Measurements from ENCODE around the gene INPP4B. TPM values are rescaled to one million over a fixed set of nuclear protein-coding genes. Genes with fewer than 3 reads are reported as not detected.

Gene INPP4B
- total RNA-seq, 1 donor from 2014 or later, result 10.9 TPM

DNA sequence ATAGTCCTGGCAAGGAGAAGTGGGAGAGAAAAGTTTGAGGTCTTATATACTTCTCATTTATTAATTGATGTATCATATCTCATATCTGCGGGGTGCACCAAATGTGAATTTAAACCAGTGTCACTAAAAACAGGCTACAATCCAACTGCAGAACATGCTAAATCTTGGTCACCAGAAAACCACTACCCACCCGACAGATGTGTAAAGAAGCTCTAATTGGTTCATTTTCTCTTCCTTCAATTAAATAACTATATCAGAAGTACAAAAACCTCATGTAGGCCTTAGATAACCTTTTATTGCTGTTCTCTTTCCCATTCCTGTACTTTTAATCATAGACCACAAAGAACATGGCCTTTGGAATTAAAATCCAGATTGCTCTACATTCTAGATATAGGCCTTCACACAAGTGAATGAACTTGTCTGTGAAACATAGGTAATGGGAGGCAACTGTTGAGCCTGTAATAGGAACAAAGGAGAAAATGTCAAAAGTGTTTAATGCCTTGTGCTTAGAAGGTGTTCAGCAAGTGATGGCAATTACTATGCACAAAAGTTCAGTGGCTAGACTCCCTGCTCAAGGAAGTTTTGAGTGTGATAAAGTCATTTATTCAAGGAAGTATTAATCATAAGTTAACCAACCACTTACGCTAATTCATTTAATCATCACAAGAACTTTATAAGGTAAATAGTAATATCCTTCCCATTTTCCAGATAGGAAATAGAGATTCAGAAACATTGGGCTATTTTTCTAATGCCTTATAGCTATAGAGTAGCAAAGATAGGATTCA is 425.6 kb downstream of the INPP4B start:
- DNase-seq (ENCODE audit: low read depth), result no peak
- H3K36me3 ChIP-seq (ENCODE audit: control insufficient read depth, insufficient read depth, low read length), result no peaks in the 10 kb centered on the region
- TF ChIP-seq, protein P1, sequence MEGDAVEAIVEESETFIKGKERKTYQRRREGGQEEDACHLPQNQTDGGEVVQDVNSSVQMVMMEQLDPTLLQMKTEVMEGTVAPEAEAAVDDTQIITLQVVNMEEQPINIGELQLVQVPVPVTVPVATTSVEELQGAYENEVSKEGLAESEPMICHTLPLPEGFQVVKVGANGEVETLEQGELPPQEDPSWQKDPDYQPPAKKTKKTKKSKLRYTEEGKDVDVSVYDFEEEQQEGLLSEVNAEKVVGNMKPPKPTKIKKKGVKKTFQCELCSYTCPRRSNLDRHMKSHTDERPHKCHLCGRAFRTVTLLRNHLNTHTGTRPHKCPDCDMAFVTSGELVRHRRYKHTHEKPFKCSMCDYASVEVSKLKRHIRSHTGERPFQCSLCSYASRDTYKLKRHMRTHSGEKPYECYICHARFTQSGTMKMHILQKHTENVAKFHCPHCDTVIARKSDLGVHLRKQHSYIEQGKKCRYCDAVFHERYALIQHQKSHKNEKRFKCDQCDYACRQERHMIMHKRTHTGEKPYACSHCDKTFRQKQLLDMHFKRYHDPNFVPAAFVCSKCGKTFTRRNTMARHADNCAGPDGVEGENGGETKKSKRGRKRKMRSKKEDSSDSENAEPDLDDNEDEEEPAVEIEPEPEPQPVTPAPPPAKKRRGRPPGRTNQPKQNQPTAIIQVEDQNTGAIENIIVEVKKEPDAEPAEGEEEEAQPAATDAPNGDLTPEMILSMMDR (IDR thresholded peaks at IDR 0.05; ENCODE audit: insufficient read depth, low read length, poor library complexity, severe bottlenecking), result no peak
- no peak overlapping the region for H3K4me3 ChIP-seq (ENCODE audit: low read depth, low read length)
- H3K27me3 ChIP-seq (ENCODE audit: control insufficient read depth, insufficient read depth, low read length), result no peaks in the 10 kb centered on the region

DNA sequence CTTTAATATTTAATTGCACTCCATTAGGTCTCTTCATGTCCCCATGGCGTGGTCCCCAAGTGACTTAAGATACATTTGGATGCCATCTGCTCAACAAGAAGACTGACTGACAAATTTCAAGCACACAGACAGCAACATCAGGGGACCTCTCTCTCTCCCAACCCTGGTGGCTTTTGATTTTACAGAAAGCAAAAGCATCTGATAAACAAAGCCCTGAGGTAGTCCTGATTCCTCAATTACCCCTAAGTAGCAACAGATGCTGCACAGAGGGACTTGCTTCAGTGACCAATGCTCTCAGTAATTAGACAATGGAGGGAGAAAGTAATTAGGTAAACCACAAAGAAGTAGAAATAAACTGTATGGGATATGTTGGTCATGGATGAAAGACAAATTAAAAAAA is 426.4 kb downstream of the INPP4B start:
- DNase-seq (ENCODE audit: low read depth), result no peak
- Histone ChIP-seq H3K4me3 (ENCODE audit: low read depth, low read length) (no peak overlapping the region), H3K27me3 (ENCODE audit: control insufficient read depth, insufficient read depth, low read length) (no peaks in the 10 kb centered on the region), H3K36me3 (ENCODE audit: control insufficient read depth, insufficient read depth, low read length) (no peaks in the 10 kb centered on the region)
- TF ChIP-seq, protein P1 (IDR thresholded peaks at IDR 0.05; ENCODE audit: insufficient read depth, low read length, poor library complexity, severe bottlenecking), result no peak

DNA sequence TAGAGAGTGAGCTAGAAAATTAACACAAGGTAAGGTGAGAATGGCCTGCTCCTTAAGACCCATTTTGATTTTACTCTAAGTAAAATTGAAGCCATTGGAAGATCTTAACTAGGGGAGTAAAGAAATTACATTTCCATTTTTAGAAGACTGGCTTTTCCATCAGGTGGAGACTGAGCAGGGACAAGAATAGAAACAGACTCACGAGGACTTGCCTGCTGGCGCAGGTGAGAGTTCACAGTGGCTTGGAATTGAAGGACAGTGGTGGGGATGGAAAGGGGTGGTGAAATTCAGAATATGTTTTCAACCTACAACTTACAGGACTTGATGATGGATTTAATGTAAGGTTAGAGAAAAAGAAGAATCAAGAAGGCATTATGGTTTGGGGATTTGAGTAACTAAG is 427.4 kb downstream of the INPP4B start:
- Histone ChIP-seq H3K4me3 (ENCODE audit: low read depth, low read length) (no peak overlapping the region), H3K36me3 (ENCODE audit: control insufficient read depth, insufficient read depth, low read length) (no peaks in the 10 kb centered on the region), H3K27me3 (ENCODE audit: control insufficient read depth, insufficient read depth, low read length) (no peaks in the 10 kb centered on the region)
- TF ChIP-seq, protein P1 (IDR thresholded peaks at IDR 0.05; ENCODE audit: insufficient read depth, low read length, poor library complexity, severe bottlenecking), result no peak
- no peak for DNase-seq (ENCODE audit: low read depth)

DNA sequence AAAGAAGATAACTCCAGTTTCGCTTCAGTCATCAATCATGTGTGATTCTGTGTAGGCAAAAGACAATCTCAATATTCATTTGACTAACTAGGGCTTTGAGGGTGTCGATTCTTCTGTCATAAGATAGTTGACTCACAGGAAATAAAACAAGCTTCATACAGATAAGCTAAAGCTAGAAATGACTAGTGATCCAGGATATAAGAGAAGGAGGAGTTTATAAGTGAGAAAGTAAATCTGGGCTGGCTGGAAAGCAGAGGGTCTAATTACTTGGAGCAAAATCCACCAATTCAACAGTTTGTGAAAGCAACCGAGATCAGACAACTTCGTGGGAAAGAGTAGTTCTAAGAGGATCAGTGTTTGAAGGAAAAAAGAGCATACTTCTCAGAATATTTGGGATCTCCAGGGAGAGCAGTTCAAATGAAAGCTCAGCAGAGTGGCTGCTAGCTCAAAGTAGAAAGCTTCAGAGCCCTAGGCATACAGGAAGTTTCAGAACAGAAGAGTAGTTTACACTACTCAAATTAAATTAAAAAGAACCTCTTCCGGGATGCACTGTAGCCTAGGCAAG is 429.3 kb downstream of the INPP4B start:
- no peak overlapping the region for H3K4me3 ChIP-seq (ENCODE audit: low read depth, low read length)
- H3K27me3 ChIP-seq (ENCODE audit: control insufficient read depth, insufficient read depth, low read length), result no peaks in the 10 kb centered on the region
- TF ChIP-seq, protein P1 (IDR thresholded peaks at IDR 0.05; ENCODE audit: insufficient read depth, low read length, poor library complexity, severe bottlenecking), result no peak
- DNase-seq (ENCODE audit: low read depth), result no peak
- H3K36me3 ChIP-seq (ENCODE audit: control insufficient read depth, insufficient read depth, low read length), result no peaks in the 10 kb centered on the region

DNA sequence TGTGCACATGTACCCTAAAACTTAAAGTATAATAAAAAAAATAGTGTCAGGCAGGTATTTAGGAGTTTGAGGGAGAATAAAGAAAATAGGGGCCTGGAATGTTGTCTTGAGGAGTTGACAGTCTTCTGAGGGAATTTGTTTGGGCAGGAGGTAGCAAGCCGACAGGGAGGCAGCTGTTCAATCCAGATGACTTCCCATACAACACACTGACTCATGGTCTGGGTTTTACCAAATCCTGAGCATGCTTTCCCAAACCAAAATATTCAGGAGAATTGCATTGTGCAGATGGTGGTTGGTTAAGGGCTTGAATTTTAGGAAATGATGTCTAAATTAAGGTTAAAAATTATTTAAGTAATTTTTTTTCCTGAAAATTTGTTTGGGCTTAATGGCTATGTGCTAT is 430.0 kb downstream of the INPP4B start:
- no peaks in the 10 kb centered on the region for H3K27me3 ChIP-seq (ENCODE audit: control insufficient read depth, insufficient read depth, low read length)
- no peak overlapping the region for H3K4me3 ChIP-seq (ENCODE audit: low read depth, low read length)
- H3K36me3 ChIP-seq (ENCODE audit: control insufficient read depth, insufficient read depth, low read length), result no peaks in the 10 kb centered on the region
- no peak for DNase-seq (ENCODE audit: low read depth)
- TF ChIP-seq, protein P1 (IDR thresholded peaks at IDR 0.05; ENCODE audit: insufficient read depth, low read length, poor library complexity, severe bottlenecking), result no peak
